CD4-positive, alpha-beta T cell (primary cell): Measurements from ENCODE around the gene GALNT14. TPM values are rescaled to one million over a fixed set of nuclear protein-coding genes. Genes with fewer than 3 reads are reported as not detected.

Experiments used
- ATAC-seq: fragments of 200-7000 bp; cut with Tn5 transposase; one replicate; pipeline ENCODE4 v1.10.0; 2022; ENCODE audit warnings: mild to moderate bottlenecking; ENCODE audit not compliant: poor library complexity
- CTCF ChIA-PET: fragments of 350-600 bp; sonication (Branson Sonifier 250); formaldehyde crosslinking; loops from one replicate; lab custom pipeline; 2021; ENCODE audit warnings: antibody characterized with exemption, inconsistent platforms; lab: Charles Lee
- POLR2A ChIA-PET: fragments of 350-600 bp; sonication (Branson Sonifier 250); formaldehyde crosslinking; loops from one replicate; lab custom pipeline; 2021; ENCODE audit warnings: antibody characterized with exemption, inconsistent platforms; lab: Charles Lee
- DNase-seq, 14 experiments: peaks; one replicate each; pipeline ENCODE4 v3.0.0-alpha.2; 2013 to 2020; ENCODE audit warnings: mixed read lengths in 2 of 14
- H3K27ac ChIP-seq, 2 donors: one replicate each; pipeline versions ENCODE4 v1.5.1 to v1.7.0; 2013; ENCODE audit warnings: low read length in 2 of 2, low read depth in 1 of 2, mild to moderate bottlenecking in 1 of 2
- H3K27me3 ChIP-seq, 2 experiments: 1 replicate in 1 of 2; 2 replicates in 1 of 2; pipeline versions ENCODE4 v1.6.1 to v1.7.0; 2013; ENCODE audit warnings: low read length in 2 of 2, control low read depth in 1 of 2, mild to moderate bottlenecking in 1 of 2, moderate library complexity in 1 of 2; ENCODE audit not compliant: insufficient read depth in 2 of 2, control insufficient read depth in 1 of 2
- H3K36me3 ChIP-seq: one replicate; pipeline ENCODE4 v1.6.1; 2013; ENCODE audit warnings: low read length, control low read depth; ENCODE audit not compliant: insufficient read depth
- H3K4me1 ChIP-seq: one replicate; pipeline ENCODE4 v1.6.1; 2013; ENCODE audit warnings: low read length, control low read depth; ENCODE audit not compliant: insufficient read depth
- H3K4me3 ChIP-seq: one replicate; pipeline ENCODE4 v1.5.1; 2013; ENCODE audit warnings: mild to moderate bottlenecking, low read length, moderate library complexity
- H3K9me3 ChIP-seq, 2 experiments: 1 replicate in 1 of 2; 2 replicates in 1 of 2; pipeline versions ENCODE4 v1.6.1 to v1.7.0; 2013; ENCODE audit warnings: low read length in 2 of 2, mild to moderate bottlenecking in 2 of 2, control low read depth in 1 of 2, moderate library complexity in 1 of 2; ENCODE audit not compliant: control insufficient read depth in 1 of 2, insufficient read depth in 1 of 2
- H3K27ac Mint-ChIP-seq: one replicate; pipeline ENCODE4 v1.8.0; 2020; ENCODE audit warnings: mixed read lengths
- H3K27me3 Mint-ChIP-seq: one replicate; pipeline ENCODE4 v1.8.0; 2021; ENCODE audit warnings: mixed read lengths
- H3K36me3 Mint-ChIP-seq: one replicate; pipeline ENCODE4 v1.8.0; 2021; ENCODE audit warnings: low read depth, mixed read lengths
- H3K4me1 Mint-ChIP-seq: one replicate; pipeline ENCODE4 v1.8.0; 2021; ENCODE audit warnings: low read depth, mixed read lengths
- H3K4me3 Mint-ChIP-seq: one replicate; pipeline ENCODE4 v1.8.0; 2020; ENCODE audit warnings: mild to moderate bottlenecking, mixed read lengths
- H3K9me3 Mint-ChIP-seq: one replicate; pipeline ENCODE4 v1.8.0; 2020; ENCODE audit warnings: mixed read lengths
- CTCF ChIP-seq: fragments of 200-600 bp; IDR thresholded peaks from one replicate; pipeline ENCODE4 v1.8.0; 2022; ENCODE audit warnings: antibody characterized with exemption, mild to moderate bottlenecking
- intact Hi-C, 2 experiments: fragments of 100-400 bp; cut with DNase I in 1 of 2; cut with micrococcal nuclease in 1 of 2; formaldehyde crosslinking; loops; one replicate each; pipeline versions ENCODE4 v1.15.1 to v1.9.0; 2023 to 2025; cut with DNase I, micrococcal nuclease
- total RNA-seq, 174 experiments: library from RNA in 2 of 174; stranded (reverse) in 2 of 174; gene quantifications; one replicate each; pipeline ENCODE4 v1.2.3 and lab custom pipeline; 2021 to 2026

Gene GALNT14
- total RNA-seq, 2 experiments from 2014 or later, result not detected

GRCh38 chr2:30932870-30933269, 205.4 kb downstream of the GALNT14 start:
- no peaks in the 10 kb centered on the region for H3K9me3 Mint-ChIP-seq
- POLR2A ChIA-PET, result no interaction called here
- H3K4me3 ChIP-seq, result no peak overlapping the region
- no peaks in the 10 kb centered on the region for H3K9me3 ChIP-seq
- intact Hi-C loops, result no loop called here
- CTCF ChIA-PET, result no interaction called here
- H3K27me3 ChIP-seq, result no peaks in the 10 kb centered on the region
- H3K4me1 ChIP-seq, result no peaks in the 10 kb centered on the region
- H3K27me3 Mint-ChIP-seq, result no peaks in the 10 kb centered on the region
- H3K27ac Mint-ChIP-seq, result no peak overlapping the region
- no peaks in the 10 kb centered on the region for H3K36me3 ChIP-seq
- no peaks in the 10 kb centered on the region for H3K4me1 Mint-ChIP-seq
- DNase-seq, result no peak
- ATAC-seq, result no peak
- no peaks in the 10 kb centered on the region for H3K36me3 Mint-ChIP-seq
- no peak overlapping the region for H3K4me3 Mint-ChIP-seq
- no peak for TF ChIP-seq CTCF
- H3K27ac ChIP-seq, result no peak overlapping the region

- H3K27ac Mint-ChIP-seq, result no peak overlapping the region
These were observed 206.3 kb downstream of the GALNT14 start for GRCh38 chr2:30931841-30932407.

GRCh38 chr2:30930716-30931115, 207.5 kb downstream of the GALNT14 start:
- ChIA-PET CTCF (no interaction called here), POLR2A (no interaction called here)
- no peaks in the 10 kb centered on the region for H3K36me3 Mint-ChIP-seq
- no peak overlapping the region for H3K27ac Mint-ChIP-seq
- TF ChIP-seq CTCF, result no peak
- H3K4me3 ChIP-seq, result no peak overlapping the region
- H3K27me3 Mint-ChIP-seq, result no peaks in the 10 kb centered on the region
- H3K27ac ChIP-seq, result no peak overlapping the region
- no peaks in the 10 kb centered on the region for H3K27me3 ChIP-seq
- no peaks in the 10 kb centered on the region for H3K36me3 ChIP-seq
- ATAC-seq (no peak), DNase-seq (no peak)
- intact Hi-C loops, result no loop called here
- H3K9me3 Mint-ChIP-seq, result no peaks in the 10 kb centered on the region
- H3K4me3 Mint-ChIP-seq, result no peak overlapping the region
- no peaks in the 10 kb centered on the region for H3K9me3 ChIP-seq
- H3K4me1 Mint-ChIP-seq, result no peaks in the 10 kb centered on the region
- no peaks in the 10 kb centered on the region for H3K4me1 ChIP-seq

More at GRCh38 chr2:30931841-30932407, 206.3 kb downstream of the GALNT14 start:
- Mint-ChIP-seq H3K9me3 (no peaks in the 10 kb centered on the region), H3K4me3 (no peak overlapping the region), H3K4me1 (no peaks in the 10 kb centered on the region), H3K27me3 (no peaks in the 10 kb centered on the region), H3K36me3 (no peaks in the 10 kb centered on the region)
- no peak for DNase-seq
- intact Hi-C loops, result no loop called here
- ATAC-seq, result no peak
- Histone ChIP-seq H3K27me3 (no peaks in the 10 kb centered on the region), H3K36me3 (no peaks in the 10 kb centered on the region), H3K27ac (no peak overlapping the region), H3K9me3 (no peaks in the 10 kb centered on the region), H3K4me1 (no peaks in the 10 kb centered on the region), H3K4me3 (no peak overlapping the region)
- ChIA-PET CTCF (no interaction called here), POLR2A (no interaction called here)
- no peak for TF ChIP-seq CTCF
